Upper lobe of left lung (tissue), 6 donors: ENCODE results near the gene FOXP1. TPM values are rescaled to one million over a fixed set of nuclear protein-coding genes. Genes with fewer than 3 reads are reported as not detected.

ENCODE experiments used
- ATAC-seq, 2 donors: fragments of 200-7000 bp; cut with Tn5 transposase; one replicate each; pipeline ENCODE4 v1.9.1; 2022; ENCODE audit warnings: mild to moderate bottlenecking in 2 of 2, moderate library complexity in 2 of 2; ENCODE audit not compliant: low FRiP score in 2 of 2
- DNase-seq, 2 donors: peaks; one replicate each; pipeline ENCODE4 v3.0.0-alpha.2; 2019 to 2020
- H3K27ac ChIP-seq, 4 donors: fragments of 200-600 bp; sonication (generic); one replicate each; pipeline ENCODE4 v1.5.1; 2016 to 2019
- H3K27me3 ChIP-seq, 4 donors: fragments of 200-600 bp; sonication (generic); one replicate each; pipeline ENCODE4 v1.5.1; 2017 to 2019
- H3K36me3 ChIP-seq, 4 donors: fragments of 200-600 bp; sonication (generic); one replicate each; pipeline ENCODE4 v1.5.1; 2016 to 2019
- H3K4me1 ChIP-seq, 4 donors: fragments of 200-600 bp; sonication (generic); one replicate each; pipeline ENCODE4 v1.5.1; 2018 to 2019
- H3K4me3 ChIP-seq, 4 donors: fragments of 200-600 bp; sonication (generic); one replicate each; pipeline ENCODE4 v1.5.1; 2017 to 2019; ENCODE audit warnings: mild to moderate bottlenecking in 2 of 4, moderate library complexity in 1 of 4
- H3K9me3 ChIP-seq, 4 donors: fragments of 200-600 bp; sonication (generic); one replicate each; pipeline ENCODE4 v1.5.1; 2018 to 2019
- EP300 ChIP-seq, 4 donors: sonication (generic); formaldehyde crosslinking; IDR thresholded peaks; one replicate each; pipeline ENCODE4 v1.5.1; 2017; ENCODE audit warnings: antibody characterized with exemption in 4 of 4, control low read depth in 2 of 4
- POLR2A ChIP-seq, 4 donors: fragments of 450-650 bp; IDR thresholded peaks; one replicate each; pipeline ENCODE4 v1.5.1; 2016 to 2017; ENCODE audit warnings: antibody characterized with exemption in 4 of 4, mild to moderate bottlenecking in 2 of 4
- POLR2AphosphoS5 ChIP-seq, 2 donors: sonication (generic); formaldehyde crosslinking; IDR thresholded peaks; one replicate each; pipeline ENCODE4 v1.5.1; 2017; ENCODE audit warnings: antibody characterized with exemption in 2 of 2
- WGBS, 2 donors: methylation state at CpG; one replicate each; pipeline ENCODE4 v1.1.5; 2017 to 2018; 5-methylcytosine and 5-hydroxymethylcytosine counted together
- total RNA-seq, 6 donors: library from RNA; depleted of rRNA in 4 of 6; stranded (reverse); fragments of >200 nt in 4 of 6; gene quantifications; one replicate each; pipeline versions ENCODE4 v1.1.0 to v1.2.1, GENCODE V29; 2016 to 2021
- TF ChIP-seq, protein P1 (sequence below), 6 experiments: fragments of 450-650 bp in 4 of 6; fragments of 200-600 bp in 2 of 6; sonication (generic) in 2 of 6; IDR thresholded peaks; one replicate each; pipeline ENCODE4 v1.5.1; 2016 to 2019; ENCODE audit warnings: antibody characterized with exemption in 6 of 6
- donor health status: DM: no; HTN: no; CAD: no; lungs with moderate emphysema.
- donor health status: DM: no; HTN: yes; CAD: no; lungs with severe emphysema.

FOXP1 gene
- total RNA-seq, 6 donors from 2014 or later = 103 to 248 (median 134) TPM

DNA sequence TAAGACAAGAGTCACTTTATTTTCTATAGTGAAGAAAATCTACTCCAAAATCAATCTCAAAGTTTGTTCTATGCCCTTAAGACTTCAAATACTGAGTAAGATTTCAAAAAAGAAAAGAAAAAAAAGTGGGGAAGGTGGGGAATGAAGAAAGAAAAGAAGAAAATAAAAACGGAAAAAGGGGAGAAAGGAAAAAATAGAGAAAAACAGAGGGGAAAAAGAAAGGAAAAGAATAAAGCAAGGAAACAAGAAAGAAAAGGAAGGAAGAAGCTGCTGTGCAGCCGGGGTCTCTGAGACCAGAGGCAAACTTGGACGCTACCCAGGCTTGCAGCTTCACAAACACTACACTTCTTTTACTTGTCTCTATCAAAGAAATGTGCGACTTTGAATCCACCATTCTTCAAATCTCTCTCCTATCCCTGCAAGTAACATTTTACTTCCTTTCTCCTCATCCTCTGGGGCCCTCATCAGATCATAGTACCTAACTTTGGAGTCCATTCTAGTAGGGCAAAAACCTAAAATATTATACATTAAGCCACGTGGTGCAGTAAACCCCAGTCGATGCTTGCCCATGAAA is 279.8 kb downstream of the FOXP1 start:
- no peak for DNase-seq
- no peaks in the 10 kb centered on the region for H3K36me3 ChIP-seq
- no peak for ATAC-seq
- no peaks in the 10 kb centered on the region for H3K27me3 ChIP-seq
- peaks cover 3 to 30% (median 8%) of the 10 kb centered on the region in 4 donors for H3K4me1 ChIP-seq
- H3K4me3 ChIP-seq = no peak overlapping the region
- H3K27ac ChIP-seq = peak overlapping the region in 1 of 4 donors; percentile 15
- TF ChIP-seq, protein P1, sequence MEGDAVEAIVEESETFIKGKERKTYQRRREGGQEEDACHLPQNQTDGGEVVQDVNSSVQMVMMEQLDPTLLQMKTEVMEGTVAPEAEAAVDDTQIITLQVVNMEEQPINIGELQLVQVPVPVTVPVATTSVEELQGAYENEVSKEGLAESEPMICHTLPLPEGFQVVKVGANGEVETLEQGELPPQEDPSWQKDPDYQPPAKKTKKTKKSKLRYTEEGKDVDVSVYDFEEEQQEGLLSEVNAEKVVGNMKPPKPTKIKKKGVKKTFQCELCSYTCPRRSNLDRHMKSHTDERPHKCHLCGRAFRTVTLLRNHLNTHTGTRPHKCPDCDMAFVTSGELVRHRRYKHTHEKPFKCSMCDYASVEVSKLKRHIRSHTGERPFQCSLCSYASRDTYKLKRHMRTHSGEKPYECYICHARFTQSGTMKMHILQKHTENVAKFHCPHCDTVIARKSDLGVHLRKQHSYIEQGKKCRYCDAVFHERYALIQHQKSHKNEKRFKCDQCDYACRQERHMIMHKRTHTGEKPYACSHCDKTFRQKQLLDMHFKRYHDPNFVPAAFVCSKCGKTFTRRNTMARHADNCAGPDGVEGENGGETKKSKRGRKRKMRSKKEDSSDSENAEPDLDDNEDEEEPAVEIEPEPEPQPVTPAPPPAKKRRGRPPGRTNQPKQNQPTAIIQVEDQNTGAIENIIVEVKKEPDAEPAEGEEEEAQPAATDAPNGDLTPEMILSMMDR (IDR thresholded peaks at IDR 0.05) = no peak
- TF ChIP-seq EP300 (IDR thresholded peaks at IDR 0.05) = no peak
- TF ChIP-seq POLR2A (IDR thresholded peaks at IDR 0.05) = no peak
- no peak for TF ChIP-seq POLR2AphosphoS5 (IDR thresholded peaks at IDR 0.05)
- 44 to 49% methylated on average over 6 of the region's 6 CpGs for WGBS, 2 donors
- no peaks in the 10 kb centered on the region for H3K9me3 ChIP-seq

DNA sequence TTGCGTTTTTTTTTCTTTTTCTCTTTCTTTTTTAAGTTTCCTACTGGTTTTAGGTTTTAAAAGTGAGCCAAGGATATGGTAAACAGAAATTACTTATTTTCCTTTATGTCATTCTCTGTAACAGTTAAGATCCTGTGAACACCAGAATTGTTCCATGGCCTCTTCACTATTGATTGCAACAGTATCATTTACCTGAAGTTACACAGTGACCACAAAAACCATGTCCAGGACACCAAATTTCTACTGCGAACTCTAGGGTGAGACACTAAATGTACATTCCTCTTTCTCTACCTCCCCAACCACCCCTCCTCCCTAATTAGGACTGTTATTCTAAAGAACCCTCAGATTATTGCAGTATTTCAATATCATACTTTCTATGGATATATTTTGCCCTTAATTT is 280.9 kb downstream of the FOXP1 start:
- no peaks in the 10 kb centered on the region for H3K9me3 ChIP-seq
- no peaks in the 10 kb centered on the region for H3K36me3 ChIP-seq
- no peak overlapping the region for H3K4me3 ChIP-seq
- peaks cover 3 to 30% (median 8%) of the 10 kb centered on the region in 4 donors for H3K4me1 ChIP-seq
- H3K27me3 ChIP-seq = no peaks in the 10 kb centered on the region
- WGBS, 2 donors = 72 to 77% methylated on average over 2 of the region's 2 CpGs
- ATAC-seq = no peak
- no peak overlapping the region for H3K27ac ChIP-seq
- TF ChIP-seq EP300 (IDR thresholded peaks at IDR 0.05) (no peak), POLR2AphosphoS5 (IDR thresholded peaks at IDR 0.05) (no peak), POLR2A (IDR thresholded peaks at IDR 0.05) (no peak)
- TF ChIP-seq, protein P1 (IDR thresholded peaks at IDR 0.05) = no peak
- no peak for DNase-seq

- H3K4me3 ChIP-seq = no peak overlapping the region
- DNase-seq (no peak), ATAC-seq (no peak)
- H3K4me1 ChIP-seq = peaks cover 3 to 26% (median 8%) of the 10 kb centered on the region in 4 donors
- no peak overlapping the region for H3K27ac ChIP-seq
- H3K36me3 ChIP-seq = no peaks in the 10 kb centered on the region
- H3K27me3 ChIP-seq = no peaks in the 10 kb centered on the region
- no peak for TF ChIP-seq EP300 (IDR thresholded peaks at IDR 0.05)
- TF ChIP-seq, protein P1 (IDR thresholded peaks at IDR 0.05) = no peak
- WGBS, 2 donors = 66 to 72% methylated on average over 4 of the region's 4 CpGs
- H3K9me3 ChIP-seq = no peaks in the 10 kb centered on the region
Observed at GRCh38 chr3:71300951-71301393, 282.6 kb downstream of the FOXP1 start.

DNA sequence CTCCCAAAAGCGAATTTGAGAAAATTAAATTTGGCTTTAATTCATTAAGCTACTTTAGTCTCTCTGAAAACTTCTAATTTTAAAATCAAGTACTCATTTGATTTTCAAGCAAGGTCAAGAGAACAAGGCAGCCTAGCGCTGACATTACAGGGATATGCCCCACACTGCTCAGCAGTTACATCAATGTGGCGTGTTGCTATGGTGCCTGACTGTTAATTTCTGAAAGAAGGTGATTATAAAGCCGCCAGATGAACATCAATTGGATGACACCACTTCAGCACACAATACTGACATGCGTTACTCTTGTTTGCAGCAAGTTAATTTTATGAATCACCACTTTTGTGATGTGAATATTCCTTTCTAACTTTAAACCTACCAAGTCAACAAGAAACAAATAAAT is 284.4 kb downstream of the FOXP1 start:
- WGBS, 2 donors = 95 to 98% methylated on average over 5 of the region's 5 CpGs
- peaks cover 0 to 8% (median 5%) of the 10 kb centered on the region in 4 donors for H3K4me1 ChIP-seq
- ATAC-seq (no peak), DNase-seq (no peak)
- no peaks in the 10 kb centered on the region for H3K36me3 ChIP-seq
- H3K4me3 ChIP-seq = no peak overlapping the region
- H3K9me3 ChIP-seq = no peaks in the 10 kb centered on the region
- H3K27ac ChIP-seq = no peak overlapping the region
- no peaks in the 10 kb centered on the region for H3K27me3 ChIP-seq
- no peak for TF ChIP-seq POLR2AphosphoS5 (IDR thresholded peaks at IDR 0.05)
- no peak for TF ChIP-seq EP300 (IDR thresholded peaks at IDR 0.05)
- TF ChIP-seq POLR2A (IDR thresholded peaks at IDR 0.05) = no peak
- TF ChIP-seq, protein P1 (IDR thresholded peaks at IDR 0.05) = no peak

GRCh38 chr3:71294919-71295318 is 288.6 kb downstream of the FOXP1 start:
- 89 to 92% methylated on average over 7 of the region's 7 CpGs for WGBS, 2 donors
- H3K36me3 ChIP-seq = no peaks in the 10 kb centered on the region
- H3K27me3 ChIP-seq = no peaks in the 10 kb centered on the region
- ATAC-seq = no peak
- H3K27ac ChIP-seq = no peak overlapping the region
- no peak overlapping the region for H3K4me3 ChIP-seq
- H3K9me3 ChIP-seq = no peaks in the 10 kb centered on the region
- no peaks in the 10 kb centered on the region for H3K4me1 ChIP-seq
- DNase-seq = no peak
- TF ChIP-seq, protein P1 (IDR thresholded peaks at IDR 0.05) = no peak
- no peak for TF ChIP-seq POLR2A (IDR thresholded peaks at IDR 0.05)
- TF ChIP-seq POLR2AphosphoS5 (IDR thresholded peaks at IDR 0.05) = no peak
